Thyroid gland (tissue), 4 donors: ENCODE data around the gene DSG4.

ENCODE experiments used
- CTCF ChIP-seq, 6 experiments: fragments of 200-600 bp in 3 of 6; fragments of 450-650 bp in 3 of 6; sonication (generic) in 3 of 6; IDR thresholded peaks; one replicate each; pipeline ENCODE4 v1.5.1; 2016 to 2019; ENCODE audit warnings: antibody characterized with exemption in 6 of 6, mild to moderate bottlenecking in 2 of 6, inconsistent platforms in 1 of 6, moderate library complexity in 1 of 6
- POLR2A ChIP-seq, 2 donors: fragments of 450-650 bp; IDR thresholded peaks; one replicate each; pipeline ENCODE4 v1.6.1; 2017; ENCODE audit warnings: antibody characterized with exemption in 2 of 2, mild to moderate bottlenecking in 2 of 2, moderate library complexity in 1 of 2

- TF ChIP-seq POLR2A (IDR thresholded peaks at IDR 0.05) (no peak), CTCF (IDR thresholded peaks at IDR 0.05) (no peak)
Observed at GRCh38 chr18:31440787-31441186, 64.2 kb downstream of the DSG4 start.
